Psoas muscle (tissue), 8 donors: ENCODE data around the gene IRAK1. TPM values are rescaled to one million over a fixed set of nuclear protein-coding genes. Genes with fewer than 3 reads are reported as not detected.

Experiments used
- ATAC-seq, 4 donors: fragments of 200-7000 bp; cut with Tn5 transposase; one replicate each; pipeline ENCODE4 v1.9.1; 2020; ENCODE audit warnings: moderate library complexity in 3 of 4, mild to moderate bottlenecking in 2 of 4
- DNase-seq, 2 donors: peaks; one replicate each; pipeline ENCODE4 v3.0.0-alpha.2; 2020
- H3K27ac ChIP-seq: fragments of 200-600 bp; one replicate; pipeline ENCODE4 v1.8.0; 2022
- H3K27me3 ChIP-seq, 3 donors: fragments of 200-600 bp in 1 of 3; one replicate each; pipeline versions ENCODE4 v1.6.1 to v1.8.0; 2013 to 2022; ENCODE audit warnings: low read length in 2 of 3, mild to moderate bottlenecking in 2 of 3, moderate library complexity in 1 of 3; ENCODE audit not compliant: insufficient read depth in 3 of 3
- H3K36me3 ChIP-seq, 2 donors: fragments of 200-600 bp in 1 of 2; one replicate each; pipeline versions ENCODE4 v1.6.1 to v1.8.0; 2013 to 2022; ENCODE audit warnings: low read depth in 1 of 2, mild to moderate bottlenecking in 1 of 2, moderate library complexity in 1 of 2; ENCODE audit not compliant: insufficient read depth in 1 of 2
- H3K4me1 ChIP-seq: fragments of 200-600 bp; one replicate; pipeline ENCODE4 v1.8.0; 2022
- H3K4me3 ChIP-seq: fragments of 200-600 bp; one replicate; pipeline ENCODE4 v1.8.0; 2022; ENCODE audit warnings: mild to moderate bottlenecking
- H3K9me3 ChIP-seq: fragments of 200-600 bp; one replicate; pipeline ENCODE4 v1.8.0; 2022
- WGBS, 3 donors: extraction: QIAGEN DNeasy Blood & Tissue Kit; methylation state at CpG; one replicate each; pipeline versions ENCODE4 v1.1.6 to v1.1.7; 2013; 5-methylcytosine and 5-hydroxymethylcytosine counted together
- intact Hi-C, 2 donors: fragments of 100-400 bp; cut with DNase I; formaldehyde crosslinking; loops; one replicate each; pipeline versions ENCODE4 v1.11.0 to v1.14.2; 2022
- polyA plus RNA-seq, 3 donors: library from polyadenylated mRNA; stranded (reverse); fragments of 200-250 nt; gene quantifications; one replicate each; pipeline ENCODE4 v1.2.3, GENCODE V29; 2013
- total RNA-seq, 4 donors: library from RNA; stranded (reverse); fragmentation: NEBNext Ultra II Directional in 2 of 4; extraction: Animal tissue kit (Norgen Biotek cat#: 25700) in 2 of 4; gene quantifications; one replicate each; pipeline versions ENCODE4 v1.2.1 to v1.2.4, GENCODE V29; 2021 to 2023
- TF ChIP-seq, protein P1 (sequence below): fragments of 200-600 bp; IDR thresholded peaks from one replicate; pipeline ENCODE4 v1.8.0; 2022; ENCODE audit warnings: antibody characterized with exemption
- donor health status: healthy with polysubstance abuse.
- donor health status: DM: no; HTN: no; CAD: no; lungs with moderate emphysema.
- donor health status: Bipolar disorder and iron deficiency.
- donor health status: healthy.
- donor health status: DM: yes; HTN: yes; CAD: no.
- donor health status: DM: no; HTN: no; CAD: no.
- donor health status: DM: no; HTN: no; CAD: no.
- donor health status: DM: yes; HTN: yes; CAD: no.

IRAK1 gene
- total and polyA plus RNA-seq, 7 donors, result 56.1 to 368 (median 127) TPM

DNA sequence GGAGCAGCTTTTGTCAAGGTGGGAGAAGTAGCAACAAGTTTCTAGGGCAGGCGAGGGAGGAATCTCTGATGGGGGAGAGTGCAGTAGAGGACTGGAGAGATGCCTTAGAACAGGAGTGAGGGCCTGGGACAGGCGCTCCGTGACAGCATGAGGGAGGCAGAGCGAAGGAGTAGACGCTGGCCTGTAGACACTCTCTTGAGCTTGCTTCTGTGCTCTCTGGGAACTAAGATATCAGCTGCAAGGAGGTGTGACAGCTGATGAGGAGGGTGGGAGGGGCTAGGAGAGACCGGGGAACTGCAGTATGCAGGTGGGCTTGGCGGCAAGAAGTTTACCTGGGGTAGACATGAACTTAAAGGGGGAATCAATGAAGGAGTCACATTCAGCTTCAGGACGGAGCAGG lies 42.1 kb upstream of the IRAK1 start:
- 73 to 87% (median 79%) methylated on average over 8 of the region's 8 CpGs for WGBS, 3 donors
- no peaks in the 10 kb centered on the region for H3K36me3 ChIP-seq
- H3K4me3 ChIP-seq, result no peak overlapping the region
- no peak for DNase-seq
- TF ChIP-seq, protein P1, sequence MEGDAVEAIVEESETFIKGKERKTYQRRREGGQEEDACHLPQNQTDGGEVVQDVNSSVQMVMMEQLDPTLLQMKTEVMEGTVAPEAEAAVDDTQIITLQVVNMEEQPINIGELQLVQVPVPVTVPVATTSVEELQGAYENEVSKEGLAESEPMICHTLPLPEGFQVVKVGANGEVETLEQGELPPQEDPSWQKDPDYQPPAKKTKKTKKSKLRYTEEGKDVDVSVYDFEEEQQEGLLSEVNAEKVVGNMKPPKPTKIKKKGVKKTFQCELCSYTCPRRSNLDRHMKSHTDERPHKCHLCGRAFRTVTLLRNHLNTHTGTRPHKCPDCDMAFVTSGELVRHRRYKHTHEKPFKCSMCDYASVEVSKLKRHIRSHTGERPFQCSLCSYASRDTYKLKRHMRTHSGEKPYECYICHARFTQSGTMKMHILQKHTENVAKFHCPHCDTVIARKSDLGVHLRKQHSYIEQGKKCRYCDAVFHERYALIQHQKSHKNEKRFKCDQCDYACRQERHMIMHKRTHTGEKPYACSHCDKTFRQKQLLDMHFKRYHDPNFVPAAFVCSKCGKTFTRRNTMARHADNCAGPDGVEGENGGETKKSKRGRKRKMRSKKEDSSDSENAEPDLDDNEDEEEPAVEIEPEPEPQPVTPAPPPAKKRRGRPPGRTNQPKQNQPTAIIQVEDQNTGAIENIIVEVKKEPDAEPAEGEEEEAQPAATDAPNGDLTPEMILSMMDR, result no peak
- no peak overlapping the region for H3K27ac ChIP-seq
- peaks cover 0 to 7% (median 0%) of the 10 kb centered on the region in 3 donors for H3K27me3 ChIP-seq
- H3K9me3 ChIP-seq, result no peaks in the 10 kb centered on the region
- intact Hi-C loops, result no loop called here
- no peak for ATAC-seq
- H3K4me1 ChIP-seq, result peaks cover 28% of the 10 kb centered on the region

DNA sequence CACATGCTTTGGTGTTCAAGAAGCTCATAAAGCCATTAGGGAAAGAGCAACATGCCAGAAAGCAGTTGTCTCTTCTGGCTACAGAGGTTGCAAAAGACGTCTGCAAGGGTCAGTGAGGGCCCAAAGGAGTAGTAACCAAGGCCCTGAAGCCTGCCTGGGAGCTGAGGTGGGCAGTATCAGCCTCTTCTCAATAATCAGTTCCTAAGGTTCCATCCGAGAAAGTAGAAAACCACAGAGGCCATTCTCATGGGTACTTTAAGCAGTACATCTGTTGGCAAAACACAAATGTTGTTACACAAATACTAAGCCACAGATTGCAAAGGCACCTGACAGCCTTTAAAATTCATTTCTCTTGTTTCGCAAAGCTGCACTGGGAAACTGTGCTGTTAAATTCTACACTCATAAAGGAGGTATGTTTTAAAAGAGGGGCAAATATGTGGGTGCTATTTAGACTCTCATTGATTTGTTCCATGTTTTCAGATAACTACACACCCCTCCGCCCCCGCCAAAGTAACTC lies 40.1 kb upstream of the IRAK1 start:
- no peaks in the 10 kb centered on the region for H3K36me3 ChIP-seq
- peaks cover 0 to 7% (median 0%) of the 10 kb centered on the region in 3 donors for H3K27me3 ChIP-seq
- H3K27ac ChIP-seq, result peak overlapping the region; percentile 27
- TF ChIP-seq, protein P1, result no peak
- H3K4me3 ChIP-seq, result no peak overlapping the region
- intact Hi-C loops, result loop anchor here in 1 of 2 donors (5.0 kb wide), 1 partner anchor 38 kb away; the partner anchor contains the start of gene MECP2
- 61 to 74% (median 65%) methylated on average over 5 of the region's 5 CpGs for WGBS, 3 donors
- H3K4me1 ChIP-seq, result peaks cover 28% of the 10 kb centered on the region
- DNase-seq, result no peak
- ATAC-seq, result peak in 2 of 4 donors; percentile 27 to 28
- no peaks in the 10 kb centered on the region for H3K9me3 ChIP-seq

DNA sequence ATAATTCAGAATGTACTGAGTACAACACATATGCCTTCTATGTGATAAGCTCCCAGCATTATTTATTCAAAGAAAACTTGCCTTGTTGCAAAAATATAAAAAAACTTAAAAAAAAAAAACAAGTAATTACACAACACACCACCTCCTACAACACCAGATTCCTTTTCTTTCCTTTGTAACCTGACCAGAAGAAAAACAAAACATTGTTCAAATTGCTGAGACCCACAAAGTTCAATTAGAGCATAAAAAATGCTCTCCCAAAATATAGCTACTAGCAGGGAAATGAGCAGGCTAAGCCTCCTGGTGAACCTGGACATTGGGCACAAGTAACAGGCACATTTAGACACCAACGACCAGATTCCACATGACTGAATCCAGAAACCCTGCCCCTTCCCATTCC lies 39.5 kb upstream of the IRAK1 start:
- TF ChIP-seq, protein P1, result no peak
- WGBS, 3 donors, result 8 to 35% (median 11%) methylated on average over 1 of the region's 1 CpG
- peak overlapping the region; percentile 27 for H3K27ac ChIP-seq
- peaks cover 0 to 7% (median 0%) of the 10 kb centered on the region in 3 donors for H3K27me3 ChIP-seq
- DNase-seq (no peak), ATAC-seq (no peak)
- no peaks in the 10 kb centered on the region for H3K36me3 ChIP-seq
- intact Hi-C loops, result loop anchor here in 1 of 2 donors (5.0 kb wide), 1 partner anchor 38 kb away; the partner anchor contains the start of gene MECP2
- no peaks in the 10 kb centered on the region for H3K9me3 ChIP-seq
- peaks cover 28% of the 10 kb centered on the region for H3K4me1 ChIP-seq
- no peak overlapping the region for H3K4me3 ChIP-seq

GRCh38 chrX:154058214-154058997 lies 38.7 kb upstream of the IRAK1 start:
- WGBS, 3 donors, result 70 to 83% (median 72%) methylated on average over 11 of the region's 11 CpGs
- Histone ChIP-seq H3K9me3 (no peaks in the 10 kb centered on the region), H3K27ac (no peak overlapping the region), H3K4me3 (no peak overlapping the region), H3K27me3 (peaks cover 0 to 7% (median 0%) of the 10 kb centered on the region in 3 donors), H3K4me1 (peaks cover 28% of the 10 kb centered on the region), H3K36me3 (no peaks in the 10 kb centered on the region)
- intact Hi-C loops, result loop anchor here in 1 of 2 donors (5.0 kb wide), 1 partner anchor 39 kb away; the partner anchor contains the start of gene MECP2
- no peak for DNase-seq
- no peak for ATAC-seq
- TF ChIP-seq, protein P1, result no peak
